Panc1 (cell line): ENCODE measurements around the gene SH2D6.

Source experiments
- POLR2AphosphoS5 ChIP-seq: IDR thresholded peaks from 2 replicates; pipeline ENCODE4 v1.6.1; 2012; ENCODE audit warnings: mild to moderate bottlenecking, low read depth, low read length, moderate library complexity
- SIN3A ChIP-seq: IDR thresholded peaks from 2 replicates; pipeline ENCODE4 v1.6.1; 2012; ENCODE audit warnings: low read depth, mild to moderate bottlenecking, low read length, moderate library complexity, borderline replicate concordance; ENCODE audit not compliant: insufficient read depth
- TCF7L2 ChIP-seq: IDR thresholded peaks from 2 replicates; pipeline ENCODE4 v1.6.1; 2011; ENCODE audit warnings: mild to moderate bottlenecking, low read depth, low read length, inconsistent platforms
- TF ChIP-seq, protein P1 (sequence below): fragments of 450-650 bp; IDR thresholded peaks from 2 replicates; pipeline ENCODE4 v1.5.1; 2017; ENCODE audit warnings: mild to moderate bottlenecking
- TF ChIP-seq, protein P2 (sequence below), 2 experiments: IDR thresholded peaks; 2 replicates each; pipeline ENCODE4 v1.6.1; 2011 to 2012; ENCODE audit warnings: low read depth in 2 of 2, control low read depth in 1 of 2, low read length in 1 of 2, mild to moderate bottlenecking in 1 of 2, moderate library complexity in 1 of 2; ENCODE audit not compliant: insufficient read depth in 1 of 2

DNA sequence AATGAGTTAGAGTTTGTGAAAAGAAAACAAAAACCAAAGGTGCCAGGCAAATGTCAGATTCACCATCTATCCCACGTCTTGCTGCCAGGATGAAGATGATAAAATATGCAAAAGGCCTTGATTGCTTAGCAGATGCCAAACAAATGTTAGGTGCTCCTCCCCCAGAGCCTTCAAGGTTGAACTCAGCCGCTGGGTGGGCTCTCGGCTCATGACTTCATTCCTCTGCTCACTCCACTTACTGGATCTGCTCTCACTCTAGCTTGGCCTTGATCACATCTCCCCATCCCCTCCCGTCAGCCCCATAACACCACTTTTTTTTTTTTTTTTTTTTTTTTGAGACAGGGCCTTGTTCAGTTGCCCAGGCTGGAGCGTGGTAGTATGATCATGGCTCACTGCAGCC lies 38.5 kb downstream of the SH2D6 start:
- TF ChIP-seq POLR2AphosphoS5 (no peak), TCF7L2 (no peak), SIN3A (no peak)
- TF ChIP-seq, protein P1, sequence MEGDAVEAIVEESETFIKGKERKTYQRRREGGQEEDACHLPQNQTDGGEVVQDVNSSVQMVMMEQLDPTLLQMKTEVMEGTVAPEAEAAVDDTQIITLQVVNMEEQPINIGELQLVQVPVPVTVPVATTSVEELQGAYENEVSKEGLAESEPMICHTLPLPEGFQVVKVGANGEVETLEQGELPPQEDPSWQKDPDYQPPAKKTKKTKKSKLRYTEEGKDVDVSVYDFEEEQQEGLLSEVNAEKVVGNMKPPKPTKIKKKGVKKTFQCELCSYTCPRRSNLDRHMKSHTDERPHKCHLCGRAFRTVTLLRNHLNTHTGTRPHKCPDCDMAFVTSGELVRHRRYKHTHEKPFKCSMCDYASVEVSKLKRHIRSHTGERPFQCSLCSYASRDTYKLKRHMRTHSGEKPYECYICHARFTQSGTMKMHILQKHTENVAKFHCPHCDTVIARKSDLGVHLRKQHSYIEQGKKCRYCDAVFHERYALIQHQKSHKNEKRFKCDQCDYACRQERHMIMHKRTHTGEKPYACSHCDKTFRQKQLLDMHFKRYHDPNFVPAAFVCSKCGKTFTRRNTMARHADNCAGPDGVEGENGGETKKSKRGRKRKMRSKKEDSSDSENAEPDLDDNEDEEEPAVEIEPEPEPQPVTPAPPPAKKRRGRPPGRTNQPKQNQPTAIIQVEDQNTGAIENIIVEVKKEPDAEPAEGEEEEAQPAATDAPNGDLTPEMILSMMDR: no peak
- TF ChIP-seq, protein P2, sequence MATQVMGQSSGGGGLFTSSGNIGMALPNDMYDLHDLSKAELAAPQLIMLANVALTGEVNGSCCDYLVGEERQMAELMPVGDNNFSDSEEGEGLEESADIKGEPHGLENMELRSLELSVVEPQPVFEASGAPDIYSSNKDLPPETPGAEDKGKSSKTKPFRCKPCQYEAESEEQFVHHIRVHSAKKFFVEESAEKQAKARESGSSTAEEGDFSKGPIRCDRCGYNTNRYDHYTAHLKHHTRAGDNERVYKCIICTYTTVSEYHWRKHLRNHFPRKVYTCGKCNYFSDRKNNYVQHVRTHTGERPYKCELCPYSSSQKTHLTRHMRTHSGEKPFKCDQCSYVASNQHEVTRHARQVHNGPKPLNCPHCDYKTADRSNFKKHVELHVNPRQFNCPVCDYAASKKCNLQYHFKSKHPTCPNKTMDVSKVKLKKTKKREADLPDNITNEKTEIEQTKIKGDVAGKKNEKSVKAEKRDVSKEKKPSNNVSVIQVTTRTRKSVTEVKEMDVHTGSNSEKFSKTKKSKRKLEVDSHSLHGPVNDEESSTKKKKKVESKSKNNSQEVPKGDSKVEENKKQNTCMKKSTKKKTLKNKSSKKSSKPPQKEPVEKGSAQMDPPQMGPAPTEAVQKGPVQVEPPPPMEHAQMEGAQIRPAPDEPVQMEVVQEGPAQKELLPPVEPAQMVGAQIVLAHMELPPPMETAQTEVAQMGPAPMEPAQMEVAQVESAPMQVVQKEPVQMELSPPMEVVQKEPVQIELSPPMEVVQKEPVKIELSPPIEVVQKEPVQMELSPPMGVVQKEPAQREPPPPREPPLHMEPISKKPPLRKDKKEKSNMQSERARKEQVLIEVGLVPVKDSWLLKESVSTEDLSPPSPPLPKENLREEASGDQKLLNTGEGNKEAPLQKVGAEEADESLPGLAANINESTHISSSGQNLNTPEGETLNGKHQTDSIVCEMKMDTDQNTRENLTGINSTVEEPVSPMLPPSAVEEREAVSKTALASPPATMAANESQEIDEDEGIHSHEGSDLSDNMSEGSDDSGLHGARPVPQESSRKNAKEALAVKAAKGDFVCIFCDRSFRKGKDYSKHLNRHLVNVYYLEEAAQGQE (IDR thresholded peaks at IDR 0.05; ENCODE audit: insufficient read depth in 1 of 2, low read depth in 2 of 2, low read length in 1 of 2): no peak
